ENCODE data around the gene PDE4B.
"Not testable (repeated sequence)": the region's sequence is repeated elsewhere in the genome, so short reads cannot be mapped to it uniquely, and the experiment has no call there.

PDE4B gene

DNA sequence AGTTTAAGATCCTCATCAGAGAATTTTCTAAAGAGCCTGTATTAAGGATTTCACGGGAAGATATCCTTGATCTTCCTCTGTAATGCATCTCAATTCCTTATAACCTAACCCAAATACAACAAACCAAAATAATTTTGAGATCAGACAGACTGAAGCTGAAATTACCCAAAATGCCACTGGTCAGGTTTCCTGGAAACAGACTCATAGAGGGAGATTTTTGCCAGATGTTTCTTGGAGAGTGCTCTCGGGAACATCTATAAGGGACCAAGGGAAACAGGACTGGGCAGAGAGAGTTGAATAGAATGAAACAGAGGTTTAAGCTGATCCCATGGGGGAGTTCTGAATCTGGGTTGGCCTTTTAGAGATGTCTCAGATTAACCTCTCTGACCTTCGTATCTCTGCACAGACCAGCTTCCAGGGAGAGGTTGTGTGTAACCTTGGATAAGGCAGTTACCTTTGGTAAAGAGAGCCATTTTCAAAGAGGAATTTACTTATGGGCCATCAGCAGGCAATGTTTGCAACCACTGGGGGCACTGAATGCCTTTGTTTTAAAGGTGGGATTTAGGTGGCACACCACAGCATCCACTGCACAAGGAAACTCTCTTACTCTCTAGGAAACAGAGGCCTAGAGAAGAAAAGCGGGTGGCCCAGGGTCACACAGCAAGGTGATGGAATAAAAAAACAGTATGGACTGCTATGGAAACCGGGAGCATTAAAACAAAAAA is 610.5 kb downstream of the PDE4B start:
- DNase-seq: no peak

GRCh38 chr1:66405061-66405460 is 612.4 kb downstream of the PDE4B start:
- no peak for DNase-seq

DNA sequence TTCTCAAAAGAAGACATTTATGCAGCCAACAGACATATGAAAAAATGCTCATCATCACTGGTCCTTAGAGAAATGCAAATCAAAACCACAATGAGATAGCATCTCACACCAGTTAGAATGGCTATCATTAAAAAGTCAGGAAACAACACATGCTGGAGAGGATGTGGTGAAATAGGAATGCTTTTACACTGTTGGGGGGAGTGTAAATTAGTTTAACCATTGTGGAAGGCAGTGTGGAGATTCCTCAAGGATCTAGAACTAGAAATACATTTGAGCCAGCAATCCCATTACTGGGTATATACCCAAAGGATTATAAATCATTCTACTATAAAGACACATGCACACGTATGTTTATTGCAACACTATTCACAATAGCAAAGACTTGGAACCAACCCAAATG is 618.8 kb downstream of the PDE4B start:
- not testable (repeated sequence) for DNase-seq

GRCh38 chr1:66412704-66413103 is 620.0 kb downstream of the PDE4B start:
- DNase-seq: no peak

DNA sequence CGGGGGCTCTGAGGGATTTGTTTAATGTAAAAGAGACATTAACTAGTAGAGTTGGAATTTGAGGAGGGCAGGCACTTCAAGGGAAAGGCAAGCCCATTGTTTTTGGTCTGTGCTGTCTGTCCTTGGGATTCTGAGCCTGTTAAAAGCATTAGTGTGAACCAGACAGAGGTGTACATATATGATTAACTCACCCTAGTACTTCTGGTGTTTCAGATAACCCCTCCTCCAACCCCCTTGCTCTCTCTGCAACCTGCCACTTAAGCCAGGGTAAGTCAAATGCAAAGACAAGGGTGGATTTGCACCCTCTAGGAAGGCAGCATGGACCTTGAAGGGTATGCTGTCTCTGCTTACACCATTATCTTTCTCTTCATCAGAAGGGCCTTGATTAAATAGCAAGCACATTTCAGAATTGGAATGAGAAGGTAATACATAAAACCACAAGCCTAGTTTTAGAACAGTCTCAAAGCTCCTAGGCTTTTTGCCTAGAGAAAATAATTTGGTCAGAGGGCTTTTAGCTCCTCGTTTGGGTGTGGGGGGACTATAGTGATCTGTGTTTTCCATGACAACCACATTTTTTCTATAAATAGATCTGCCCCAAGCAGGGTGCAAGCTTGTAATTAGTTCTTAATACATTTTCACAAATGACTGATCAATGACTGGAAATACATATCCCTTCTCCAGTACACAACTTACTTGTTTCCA is 620.6 kb downstream of the PDE4B start:
- DNase-seq: no peak

GRCh38 chr1:66413838-66414175 is 621.1 kb downstream of the PDE4B start:
- DNase-seq: no peak

- no peak for DNase-seq
Measured at GRCh38 chr1:66415281-66415680, 622.6 kb downstream of the PDE4B start.

GRCh38 chr1:66415866-66416265 is 623.2 kb downstream of the PDE4B start:
- no peak for DNase-seq

DNA sequence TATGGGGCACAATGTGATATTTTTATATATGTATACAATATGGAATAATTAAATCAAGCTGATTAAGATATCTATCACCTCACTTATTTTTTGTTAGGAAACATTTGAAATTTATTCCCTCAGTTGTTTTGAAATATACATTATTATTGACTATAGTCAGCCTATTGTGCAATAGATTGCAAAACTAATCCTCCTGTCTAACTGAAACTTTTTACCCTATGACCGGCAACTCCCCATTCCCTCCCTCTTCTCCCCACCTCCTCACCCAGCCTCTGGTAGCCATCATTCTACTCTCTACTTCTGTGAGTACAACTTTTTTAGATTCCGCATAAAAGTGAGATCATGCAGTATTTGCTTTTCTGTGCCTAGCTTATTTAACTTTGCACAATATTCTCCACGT is 623.6 kb downstream of the PDE4B start:
- no peak for DNase-seq

DNA sequence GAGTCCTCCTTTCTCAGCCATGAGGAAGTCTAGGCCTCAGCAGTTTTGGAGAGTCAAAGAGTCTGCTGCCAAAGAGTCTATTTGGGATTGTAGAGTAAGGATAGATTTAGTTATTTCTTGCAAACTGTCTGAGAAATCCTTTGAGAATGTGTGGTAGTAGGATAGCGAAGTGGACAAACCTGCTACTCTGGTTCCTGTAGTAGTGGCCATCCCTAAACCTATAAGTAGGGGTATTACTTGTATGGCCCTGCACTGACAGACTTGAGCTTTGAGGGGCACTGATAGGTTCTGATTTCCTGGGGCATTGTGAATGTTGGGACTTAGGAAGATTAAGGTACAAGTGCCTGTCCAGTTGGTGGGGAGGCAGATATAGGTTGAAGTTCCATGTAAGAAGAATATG is 625.3 kb downstream of the PDE4B start:
- no peak for DNase-seq

- DNase-seq: not testable (repeated sequence)
Measured at GRCh38 chr1:66420171-66420570, 627.5 kb downstream of the PDE4B start.

GRCh38 chr1:66420906-66421305 is 628.2 kb downstream of the PDE4B start:
- not testable (repeated sequence) for DNase-seq

DNA sequence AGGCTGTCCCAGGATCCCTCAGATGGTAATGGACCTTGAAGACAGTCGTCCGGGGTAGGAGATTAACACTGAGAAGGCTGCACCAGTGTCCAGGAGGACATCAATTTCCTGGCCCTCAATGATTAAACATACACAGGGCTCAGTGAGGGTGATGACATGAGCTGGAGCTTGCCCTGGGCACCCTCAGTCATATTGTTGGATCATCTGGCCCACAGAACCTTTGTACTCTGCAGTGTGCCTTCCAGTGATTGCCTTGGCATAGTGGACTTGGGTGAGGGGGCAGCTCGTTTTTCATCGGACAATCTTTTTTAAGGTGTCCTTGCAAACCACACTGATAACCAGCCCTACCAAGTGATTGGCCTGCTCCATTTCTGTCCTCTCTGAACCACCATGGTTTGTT is 630.1 kb downstream of the PDE4B start:
- no peak for DNase-seq

Measured in T-helper 9 cell (primary cell).